GM12892 (cell line): Measurements from ENCODE around the gene SNX5.

Experiments
- POLR2A ChIP-seq: IDR thresholded peaks from 2 replicates; pipeline ENCODE4 v1.6.1; 2011; ENCODE audit warnings: low read depth, low read length, control low read depth
- POLR2AphosphoS5 ChIP-seq: IDR thresholded peaks from 2 replicates; pipeline ENCODE4 v1.6.1; 2011; ENCODE audit warnings: low read depth, low read length, control low read depth

- TF ChIP-seq POLR2A: no peak
- no peak for TF ChIP-seq POLR2AphosphoS5
Observed at GRCh38 chr20:17939622-17940223, 28.9 kb downstream of the SNX5 start.
